OCI-LY1 (cell line): ENCODE results near the gene FARP1.

Experiments
- H2AFZ ChIP-seq: fragments of 200-600 bp; sonication (generic), shearing (Covaris generic); 2 replicates; pipeline ENCODE4 v1.6.0; 2014; ENCODE audit warnings: antibody characterized with exemption, mild to moderate bottlenecking, low read length
- H3F3A ChIP-seq: fragments of 200-600 bp; sonication (generic), shearing (Covaris generic); 2 replicates; pipeline ENCODE4 v1.6.0; 2014; ENCODE audit warnings: mild to moderate bottlenecking, antibody characterized with exemption, low read length, moderate library complexity; ENCODE audit not compliant: insufficient read depth
- H3K27ac ChIP-seq: fragments of 200-600 bp; sonication (generic); 2 replicates; pipeline ENCODE4 v1.5.1; 2014; ENCODE audit warnings: low read length, mixed run types, mild to moderate bottlenecking, low read depth; ENCODE audit not compliant: poor library complexity, severe bottlenecking
- H3K27me3 ChIP-seq: fragments of 200-600 bp; sonication (generic); 2 replicates; pipeline ENCODE4 v1.6.0; 2014; ENCODE audit warnings: antibody characterized with exemption, mild to moderate bottlenecking, low read length, moderate library complexity; ENCODE audit not compliant: insufficient read depth
- H3K36me3 ChIP-seq: fragments of 200-600 bp; sonication (generic); 2 replicates; pipeline ENCODE4 v1.6.1; 2014; ENCODE audit warnings: mild to moderate bottlenecking, antibody characterized with exemption, low read length, moderate library complexity, mixed read lengths; ENCODE audit not compliant: insufficient read depth
- H3K4me1 ChIP-seq: fragments of 200-600 bp; sonication (generic); 2 replicates; pipeline ENCODE4 v1.5.1; 2014; ENCODE audit warnings: mild to moderate bottlenecking, low read length, moderate library complexity; ENCODE audit not compliant: insufficient read depth, severe bottlenecking
- H3K4me2 ChIP-seq: fragments of 200-600 bp; sonication (generic), shearing (Covaris generic); 2 replicates; pipeline ENCODE4 v1.6.1; 2014; ENCODE audit warnings: low read length
- H3K4me3 ChIP-seq: fragments of 200-600 bp; sonication (generic); 2 replicates; pipeline ENCODE4 v1.5.1; 2014; ENCODE audit warnings: low read length, low read depth, mild to moderate bottlenecking, mixed read lengths; ENCODE audit not compliant: poor library complexity, severe bottlenecking
- H3K79me2 ChIP-seq: fragments of 200-600 bp; shearing (Covaris generic); 2 replicates; pipeline ENCODE4 v1.6.1; 2016; ENCODE audit warnings: mixed run types, low read length, mixed read lengths; ENCODE audit not compliant: insufficient read depth
- H3K9ac ChIP-seq: fragments of 200-600 bp; sonication (generic), shearing (Covaris generic); 2 replicates; pipeline ENCODE4 v1.6.1; 2014; ENCODE audit warnings: mild to moderate bottlenecking, low read length, mixed read lengths
- H3K9me2 ChIP-seq: fragments of 200-600 bp; sonication (generic), shearing (Covaris generic); 2 replicates; pipeline ENCODE4 v1.6.1; 2014; ENCODE audit warnings: low read depth, mild to moderate bottlenecking, low read length, mixed read lengths
- H3K9me3 ChIP-seq: fragments of 200-600 bp; shearing (Covaris generic); 2 replicates; pipeline ENCODE4 v1.6.1; 2014; ENCODE audit warnings: low read length, mixed read lengths
- H4K20me1 ChIP-seq: fragments of 200-600 bp; sonication (generic), shearing (Covaris generic); 2 replicates; pipeline ENCODE4 v1.6.0; 2016; ENCODE audit warnings: mild to moderate bottlenecking, low read length; ENCODE audit not compliant: insufficient read depth
- CTCF ChIP-seq: fragments of 200-600 bp; sonication (generic), shearing (Covaris generic); IDR thresholded peaks from 2 replicates; pipeline ENCODE4 v1.5.1; 2017; ENCODE audit warnings: mild to moderate bottlenecking, antibody characterized with exemption, low read length, moderate library complexity, mixed read lengths
- EZH2 ChIP-seq: fragments of 200-600 bp; sonication (generic), shearing (Covaris generic); IDR thresholded peaks from 2 replicates; pipeline ENCODE4 v1.8.0; 2017; ENCODE audit warnings: borderline replicate concordance, mixed run types, mild to moderate bottlenecking, antibody characterized with exemption, low read length, moderate library complexity, mixed read lengths

Gene FARP1

GRCh38 chr13:98409281-98409680 lies 266.4 kb downstream of the FARP1 start:
- Histone ChIP-seq H3K9me2 (no peaks in the 10 kb centered on the region), H3K4me3 (no peak overlapping the region), H3K4me1 (no peaks in the 10 kb centered on the region), H3K79me2 (no peaks in the 10 kb centered on the region), H3K36me3 (no peaks in the 10 kb centered on the region), H3K9me3 (no peaks in the 10 kb centered on the region), H2AFZ (no peak overlapping the region), H3K27me3 (0 out of 2 replicates have a peak, but pooled peaks cover 5% of the 10 kb centered on the region), H3F3A (no peaks in the 10 kb centered on the region), H3K9ac (no peak overlapping the region), H4K20me1 (no peaks in the 10 kb centered on the region), H3K4me2 (no peak overlapping the region), H3K27ac (no peak overlapping the region)
- TF ChIP-seq EZH2 (no peak), CTCF (no peak)

- no peaks in the 10 kb centered on the region for H3K4me1 ChIP-seq
Observed at GRCh38 chr13:98410612-98411011, 267.7 kb downstream of the FARP1 start.

GRCh38 chr13:98411013-98411412 lies 268.1 kb downstream of the FARP1 start:
- H3K4me1 ChIP-seq: no peaks in the 10 kb centered on the region
- no peaks in the 10 kb centered on the region for H3K79me2 ChIP-seq
- H3F3A ChIP-seq: no peaks in the 10 kb centered on the region
- no peaks in the 10 kb centered on the region for H3K9me3 ChIP-seq
- no peak overlapping the region for H3K4me2 ChIP-seq
- no peaks in the 10 kb centered on the region for H3K9me2 ChIP-seq
- TF ChIP-seq CTCF (no peak), EZH2 (no peak)
- H3K9ac ChIP-seq: no peak overlapping the region
- no peaks in the 10 kb centered on the region for H3K36me3 ChIP-seq
- H3K4me3 ChIP-seq: no peak overlapping the region
- 0 out of 2 replicates have a peak, but pooled peaks cover 5% of the 10 kb centered on the region for H3K27me3 ChIP-seq
- H4K20me1 ChIP-seq: no peaks in the 10 kb centered on the region
- no peak overlapping the region for H3K27ac ChIP-seq
- no peak overlapping the region for H2AFZ ChIP-seq

More at GRCh38 chr13:98410612-98411011, 267.7 kb downstream of the FARP1 start:
- H3K9me2 ChIP-seq: no peaks in the 10 kb centered on the region
- H3F3A ChIP-seq: no peaks in the 10 kb centered on the region
- no peaks in the 10 kb centered on the region for H3K79me2 ChIP-seq
- H3K27me3 ChIP-seq: 0 out of 2 replicates have a peak, but pooled peaks cover 5% of the 10 kb centered on the region
- no peaks in the 10 kb centered on the region for H3K9me3 ChIP-seq
- TF ChIP-seq EZH2 (no peak), CTCF (no peak)
- H3K27ac ChIP-seq: no peak overlapping the region
- no peak overlapping the region for H3K4me2 ChIP-seq
- no peak overlapping the region for H3K4me3 ChIP-seq
- H3K9ac ChIP-seq: no peak overlapping the region
- no peak overlapping the region for H2AFZ ChIP-seq
- no peaks in the 10 kb centered on the region for H3K36me3 ChIP-seq
- H4K20me1 ChIP-seq: no peaks in the 10 kb centered on the region
